Heart right ventricle (tissue), 16 donors: ENCODE results near the gene SYNDIG1. TPM values are rescaled to one million over a fixed set of nuclear protein-coding genes. Genes with fewer than 3 reads are reported as not detected.

Experiments
- ATAC-seq, 8 donors: fragments of 200-7000 bp; cut with Tn5 transposase; one replicate each; pipeline ENCODE4 v1.9.1; 2020; ENCODE audit warnings: mild to moderate bottlenecking in 8 of 8, moderate library complexity in 8 of 8, moderate number of reproducible peaks in 1 of 8
- DNase-seq, 2 donors: peaks; one replicate each; pipeline ENCODE4 v3.0.0-alpha.2; 2020
- H3K27ac ChIP-seq, 10 donors: fragments of 200-600 bp; sonication (generic) in 2 of 10; one replicate each; pipeline versions ENCODE4 v1.5.0 to v1.8.0; 2020 to 2022; ENCODE audit warnings: mild to moderate bottlenecking in 3 of 10
- H3K27me3 ChIP-seq, 7 donors: fragments of 200-600 bp; one replicate each; pipeline ENCODE4 v1.8.0; 2021 to 2022; ENCODE audit warnings: mild to moderate bottlenecking in 2 of 7
- H3K36me3 ChIP-seq, 9 donors: fragments of 200-600 bp; sonication (generic) in 1 of 9; one replicate each; pipeline versions ENCODE4 v1.5.0 to v1.8.0; 2020 to 2022; ENCODE audit warnings: mild to moderate bottlenecking in 2 of 9
- H3K4me1 ChIP-seq, 9 donors: fragments of 200-600 bp; sonication (generic) in 1 of 9; one replicate each; pipeline versions ENCODE4 v1.5.0 to v1.8.0; 2020 to 2022; ENCODE audit warnings: mild to moderate bottlenecking in 4 of 9
- H3K4me3 ChIP-seq, 10 donors: fragments of 200-600 bp; sonication (generic) in 2 of 10; one replicate each; pipeline versions ENCODE4 v1.5.0 to v1.8.0; 2020 to 2022; ENCODE audit warnings: mild to moderate bottlenecking in 7 of 10, moderate library complexity in 2 of 10
- H3K9me3 ChIP-seq, 11 donors: fragments of 200-600 bp in 10 of 11; sonication (generic) in 2 of 11; one replicate each; pipeline versions ENCODE4 v1.5.0 to v1.8.0; 2013 to 2022; ENCODE audit warnings: mild to moderate bottlenecking in 2 of 11, control low read depth in 1 of 11, moderate library complexity in 1 of 11
- WGBS, 2 donors: extraction: QIAGEN DNeasy Blood & Tissue Kit; methylation state at CpG; one replicate each; pipeline ENCODE4 v1.1.7; 2013; ENCODE audit warnings: inconsistent platforms in 1 of 2; 5-methylcytosine and 5-hydroxymethylcytosine counted together
- intact Hi-C, 10 donors: fragments of 100-400 bp; cut with DNase I; formaldehyde crosslinking; loops; one replicate each; pipeline versions ENCODE4 v1.11.1 to v1.14.2; 2022
- polyA plus RNA-seq, 2 donors: library from polyadenylated mRNA; stranded (reverse); fragments of 200-250 nt; gene quantifications; one replicate each; pipeline ENCODE4 v1.2.3, GENCODE V29; 2013
- total RNA-seq, 10 donors: library from RNA; stranded (reverse); fragmentation: NEBNext Ultra II Directional in 3 of 10; extraction: Animal tissue kit (Norgen Biotek cat#: 25700) in 3 of 10; gene quantifications; one replicate each; pipeline versions ENCODE4 v1.2.1 to v1.2.4, GENCODE V29; 2021 to 2023
- TF ChIP-seq, protein P1 (sequence below), 9 donors: fragments of 200-600 bp; sonication (generic) in 2 of 9; IDR thresholded peaks; one replicate each; pipeline versions ENCODE4 v1.5.0 to v1.8.0; 2021 to 2022; ENCODE audit warnings: antibody characterized with exemption in 9 of 9, mild to moderate bottlenecking in 5 of 9, moderate library complexity in 1 of 9
- donor health status: Arrhythmogenic right ventricular cardiomyopathy.
- donor health status: ischemic (EF 13 %, LVEDD 7.1; RV severe dilation, severe dysfunction).
- donor health status: healthy with polysubstance abuse.
- donor health status: DM: no; HTN: yes; CAD: no.
- donor health status: DM: no; HTN: no; CAD: no.
- donor health status: ischemic (EF 25% LVEDD 6.9; RV normal size, moderate dysfunction).
- donor health status: ischemic (EF 25% LVEDD 5.7; RV mildly dilated, moderate dysfunction).
- donor health status: healthy.
- donor health status: DM: yes; HTN: yes; CAD: no.
- donor health status: Ischemic cardiomyopathy.
- donor health status: ischemic (EF 35%, LVEDD 5.7; RV mildly dilated, moderate dysfunction).
- donor health status: nonischemic (EF 11% LVEDD 7.7; RV severe dilation, severe dysfunction).
- donor health status: DM: yes; HTN: yes; CAD: no.
- donor health status: PGD.
- donor health status: ischemic (EF 29% LVEDD 5.4; RV normal size, mild dysfunction).
- donor health status: nonischemic (EF 23%, LVEDD 6.1; RV moderate dilation, normal function).

The SYNDIG1 gene
- total and polyA plus RNA-seq, 12 donors: 8.6 to 34.7 (median 19.9) TPM

DNA sequence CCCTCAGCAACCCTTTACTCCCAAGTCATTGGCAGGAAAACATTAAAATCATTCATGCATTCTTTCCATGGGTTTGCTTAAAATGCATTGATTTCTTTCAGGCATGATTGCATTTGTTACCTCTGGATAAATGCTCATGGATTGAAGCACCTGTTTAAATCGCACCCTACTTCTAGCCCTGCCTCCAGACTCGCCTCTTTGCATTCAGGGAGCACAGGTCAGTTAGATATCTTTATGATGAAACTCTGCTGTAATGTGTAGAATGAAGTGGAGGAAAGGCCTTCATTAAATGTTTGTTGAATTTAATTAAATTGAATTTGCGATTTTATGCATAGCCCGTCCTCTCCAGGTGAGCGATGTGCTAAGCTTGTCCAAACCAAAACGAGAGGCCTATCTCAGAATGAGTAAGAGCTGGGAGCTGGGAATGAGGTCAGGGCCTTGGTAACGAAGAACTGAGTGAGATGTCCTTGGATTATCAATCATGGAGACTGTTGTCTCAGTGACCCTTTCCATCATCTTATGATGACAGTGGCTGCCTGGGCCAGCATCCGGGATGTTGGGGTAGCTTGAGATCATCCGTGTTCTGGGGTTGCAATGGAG lies 210.1 kb downstream of the SYNDIG1 start:
- DNase-seq (no peak), ATAC-seq (no peak)
- intact Hi-C loops: loop anchor here in 1 of 10 donors (10.0 kb wide), 1 partner anchor 65 kb away; no protein-coding TSS in a partner anchor
- Histone ChIP-seq H3K4me3 (no peak overlapping the region), H3K4me1 (no peaks in the 10 kb centered on the region), H3K27me3 (no peaks in the 10 kb centered on the region), H3K27ac (no peak overlapping the region), H3K9me3 (no peaks in the 10 kb centered on the region), H3K36me3 (no peaks in the 10 kb centered on the region)
- 84 to 85% methylated on average over 9 of the region's 9 CpGs for WGBS, 2 donors
- TF ChIP-seq, protein P1, sequence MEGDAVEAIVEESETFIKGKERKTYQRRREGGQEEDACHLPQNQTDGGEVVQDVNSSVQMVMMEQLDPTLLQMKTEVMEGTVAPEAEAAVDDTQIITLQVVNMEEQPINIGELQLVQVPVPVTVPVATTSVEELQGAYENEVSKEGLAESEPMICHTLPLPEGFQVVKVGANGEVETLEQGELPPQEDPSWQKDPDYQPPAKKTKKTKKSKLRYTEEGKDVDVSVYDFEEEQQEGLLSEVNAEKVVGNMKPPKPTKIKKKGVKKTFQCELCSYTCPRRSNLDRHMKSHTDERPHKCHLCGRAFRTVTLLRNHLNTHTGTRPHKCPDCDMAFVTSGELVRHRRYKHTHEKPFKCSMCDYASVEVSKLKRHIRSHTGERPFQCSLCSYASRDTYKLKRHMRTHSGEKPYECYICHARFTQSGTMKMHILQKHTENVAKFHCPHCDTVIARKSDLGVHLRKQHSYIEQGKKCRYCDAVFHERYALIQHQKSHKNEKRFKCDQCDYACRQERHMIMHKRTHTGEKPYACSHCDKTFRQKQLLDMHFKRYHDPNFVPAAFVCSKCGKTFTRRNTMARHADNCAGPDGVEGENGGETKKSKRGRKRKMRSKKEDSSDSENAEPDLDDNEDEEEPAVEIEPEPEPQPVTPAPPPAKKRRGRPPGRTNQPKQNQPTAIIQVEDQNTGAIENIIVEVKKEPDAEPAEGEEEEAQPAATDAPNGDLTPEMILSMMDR (IDR thresholded peaks at IDR 0.05): no peak

DNA sequence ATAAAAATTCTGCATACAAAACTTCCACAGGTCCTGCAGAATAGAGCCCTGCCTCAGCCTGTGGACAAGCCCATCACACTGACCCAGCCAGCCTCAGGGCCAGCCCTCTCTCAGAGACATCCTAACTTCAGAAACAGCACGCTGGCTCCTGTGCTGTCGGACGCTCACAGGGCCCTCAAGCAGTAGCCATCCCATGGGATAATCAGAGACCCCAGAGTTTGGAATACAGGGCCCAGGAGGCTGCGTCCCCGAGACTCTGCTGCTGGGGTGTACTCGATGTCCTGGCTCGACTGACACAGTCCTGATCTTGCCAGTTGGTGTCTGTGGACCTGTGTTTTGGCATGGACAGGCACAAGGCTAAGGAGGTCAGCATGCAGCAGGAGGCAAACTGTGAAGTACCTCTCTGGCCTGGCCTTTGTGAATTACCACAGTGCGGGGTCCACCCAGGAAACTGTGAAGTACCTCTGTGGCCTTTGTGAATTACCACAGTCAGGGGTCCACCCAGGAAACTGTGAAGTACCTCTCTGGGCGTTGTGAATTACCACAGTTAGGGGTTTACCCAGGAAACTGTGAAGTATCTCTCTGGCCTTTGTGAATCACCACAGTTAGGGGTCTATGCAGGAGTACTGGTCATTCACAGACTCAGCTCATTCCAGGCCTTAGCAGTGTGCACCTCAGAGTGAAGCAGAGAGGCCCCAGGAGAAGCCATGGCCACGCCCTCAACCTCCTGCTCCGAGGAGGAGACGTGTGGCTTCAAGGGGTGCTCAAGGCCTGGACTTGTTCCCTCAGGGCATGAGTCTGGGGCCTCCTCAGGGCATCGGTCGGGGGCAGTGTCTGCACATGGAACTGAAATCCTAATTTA lies 212.4 kb downstream of the SYNDIG1 start:
- intact Hi-C loops: no loop called here
- no peak overlapping the region for H3K27ac ChIP-seq
- no peaks in the 10 kb centered on the region for H3K36me3 ChIP-seq
- H3K9me3 ChIP-seq: no peaks in the 10 kb centered on the region
- no peak overlapping the region for H3K4me3 ChIP-seq
- 81 to 84% methylated on average over 14 of the region's 14 CpGs for WGBS, 2 donors
- TF ChIP-seq, protein P1 (IDR thresholded peaks at IDR 0.05): no peak
- no peaks in the 10 kb centered on the region for H3K4me1 ChIP-seq
- ATAC-seq: no peak
- H3K27me3 ChIP-seq: no peaks in the 10 kb centered on the region
- DNase-seq: no peak

DNA sequence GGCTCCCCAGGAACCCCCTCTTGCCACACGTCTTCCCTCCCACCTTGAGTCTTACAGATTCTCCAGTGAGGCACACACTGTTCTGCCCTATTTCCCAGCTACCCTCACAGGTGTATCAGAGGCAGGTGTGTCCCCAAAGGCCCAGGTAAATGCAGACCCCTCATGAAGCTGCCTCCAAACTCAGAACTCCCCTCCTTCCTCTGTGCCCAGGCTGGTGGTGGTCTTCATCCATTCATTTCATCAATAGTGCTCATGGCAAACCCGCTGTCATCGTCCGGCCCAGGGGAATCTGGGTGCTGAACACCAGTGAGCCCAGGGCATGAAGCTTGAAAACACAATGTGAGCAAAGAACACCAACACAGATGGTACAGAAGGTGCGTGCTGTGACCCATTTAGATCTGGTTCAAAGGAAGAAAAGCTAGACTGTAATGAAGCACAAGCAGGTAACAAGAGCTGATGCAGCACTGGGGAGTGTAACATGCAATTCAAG lies 213.1 kb downstream of the SYNDIG1 start:
- intact Hi-C loops: no loop called here
- H3K4me1 ChIP-seq: no peaks in the 10 kb centered on the region
- H3K36me3 ChIP-seq: no peaks in the 10 kb centered on the region
- peaks cover 0 to 3% (median 0%) of the 10 kb centered on the region in 11 donors for H3K9me3 ChIP-seq
- H3K4me3 ChIP-seq: no peak overlapping the region
- TF ChIP-seq, protein P1 (IDR thresholded peaks at IDR 0.05): no peak
- no peaks in the 10 kb centered on the region for H3K27me3 ChIP-seq
- ATAC-seq (no peak), DNase-seq (no peak)
- 92% methylated on average over 5 of the region's 5 CpGs for WGBS, 2 donors
- no peak overlapping the region for H3K27ac ChIP-seq

DNA sequence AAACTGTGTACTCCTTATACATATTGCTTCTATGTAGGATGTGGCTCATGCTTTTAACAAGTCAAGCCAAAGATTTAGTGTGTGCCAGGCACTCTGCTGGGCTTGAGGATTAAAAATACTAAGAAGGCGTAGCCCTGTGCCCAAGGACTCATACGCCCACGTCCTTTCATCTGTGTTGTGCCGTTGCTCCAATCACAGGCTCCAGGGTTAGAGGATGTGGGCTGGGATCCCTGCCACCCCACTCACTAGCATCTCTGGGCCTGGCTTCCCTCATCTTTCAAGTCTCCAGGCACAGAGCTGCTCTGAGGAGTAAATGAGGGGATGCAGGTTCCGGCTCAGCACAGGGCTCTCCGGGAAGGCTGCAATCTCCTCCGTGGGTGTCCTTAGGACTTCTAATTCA lies 214.2 kb downstream of the SYNDIG1 start:
- TF ChIP-seq, protein P1 (IDR thresholded peaks at IDR 0.05): no peak
- Histone ChIP-seq H3K4me3 (no peak overlapping the region), H3K4me1 (no peaks in the 10 kb centered on the region), H3K27ac (no peak overlapping the region), H3K9me3 (peaks cover 0 to 12% (median 0%) of the 10 kb centered on the region in 11 donors), H3K36me3 (no peaks in the 10 kb centered on the region), H3K27me3 (no peaks in the 10 kb centered on the region)
- no peak for ATAC-seq
- no peak for DNase-seq
- intact Hi-C loops: no loop called here
- 63 to 72% methylated on average over 7 of the region's 7 CpGs for WGBS, 2 donors
